A549 treated with DMSO at 1 μM for 4 hours (cell line): ENCODE data around the gene PIEZO2. TPM values are rescaled to one million over a fixed set of nuclear protein-coding genes. Genes with fewer than 3 reads are reported as not detected.

ENCODE experiments used
- total RNA-seq: library from RNA; stranded (reverse); fragments of 200-300 nt; extraction: Qiagen RNA extraction; gene quantifications from 5 replicates; pipeline ENCODE4 v1.2.3, GENCODE V29; 2022; ENCODE audit warnings: low read depth

PIEZO2 gene
- total RNA-seq, result 0.73 to 1.0 TPM (median 0.74 TPM) in 5 replicates

DNA sequence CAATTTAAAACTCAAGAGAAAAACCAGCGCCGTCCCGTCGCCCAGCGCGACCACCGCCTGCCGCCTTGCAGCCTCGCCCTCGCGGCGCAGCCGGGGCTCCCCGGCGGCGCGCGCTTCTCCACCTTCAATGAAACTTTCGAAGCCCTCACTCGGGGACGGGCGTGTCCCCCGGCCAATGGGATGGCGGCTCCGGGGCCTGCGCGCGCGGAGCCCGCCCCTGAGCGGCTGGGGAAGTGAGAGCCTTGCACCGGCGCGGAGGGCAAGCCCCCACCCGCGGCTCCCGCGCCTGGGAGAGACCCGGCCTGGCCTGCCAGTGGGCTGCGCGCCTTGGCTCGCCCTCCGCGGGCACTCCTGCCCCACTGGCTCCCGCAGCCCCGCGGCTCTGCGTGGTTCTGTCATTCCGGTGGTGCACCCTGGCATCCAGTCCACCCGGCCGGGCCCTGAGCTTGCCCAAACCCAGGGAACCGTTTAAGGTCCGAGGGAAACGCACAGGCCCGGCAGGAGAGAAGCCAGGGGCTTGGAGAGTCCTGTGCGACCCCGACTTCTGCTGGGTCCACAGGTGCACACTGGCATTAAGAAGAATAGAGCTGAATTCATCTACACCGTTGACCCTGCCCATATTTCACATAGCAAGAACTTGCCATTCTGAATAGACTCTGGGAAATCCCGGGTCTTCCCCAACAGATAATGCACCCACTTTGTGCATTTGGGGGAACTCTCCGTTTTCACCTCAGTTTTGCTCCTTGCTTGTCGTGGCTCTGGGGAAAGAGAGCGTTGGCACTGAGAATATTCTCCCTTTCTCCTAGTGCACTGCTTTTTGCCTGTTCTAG is at the start of gene PIEZO2:
Gene PIEZO2, minus strand, starts transcription at position 129 of the 830 bp plus-strand sequence. CDS start 981 bp downstream, outside the sequence.

